GM18498 (cell line): ENCODE data around the gene SRGAP3.
"Not testable (repeated sequence)": the region's sequence is repeated elsewhere in the genome, so short reads cannot be mapped to it uniquely, and the experiment has no call there.

ENCODE experiments used
- ATAC-seq: cut with Tn5 transposase; IDR thresholded peaks from one replicate; pipeline ENCODE4 v1.9.1; 2021; ENCODE audit warnings: mild to moderate bottlenecking, moderate library complexity; ENCODE audit not compliant: unreplicated experiment

Gene SRGAP3

GRCh38 chr3:9098716-9099675, 150.4 kb downstream of the SRGAP3 start:
- no peak for ATAC-seq

- ATAC-seq: no peak
These were observed 152.0 kb downstream of the SRGAP3 start for GRCh38 chr3:9097495-9097894.

- ATAC-seq: no peak
These were observed 157.8 kb downstream of the SRGAP3 start for GRCh38 chr3:9091486-9092235.

GRCh38 chr3:9088441-9089353, 160.7 kb downstream of the SRGAP3 start:
- no peak for ATAC-seq

GRCh38 chr3:9087831-9088413, 161.5 kb downstream of the SRGAP3 start:
- ATAC-seq: no peak

- not testable (repeated sequence) for ATAC-seq
These were observed 164.0 kb downstream of the SRGAP3 start for GRCh38 chr3:9085428-9085827.

- no peak for ATAC-seq
These were observed 168.1 kb downstream of the SRGAP3 start for GRCh38 chr3:9081184-9081818.

- no peak for ATAC-seq
These were observed 169.3 kb downstream of the SRGAP3 start for GRCh38 chr3:9080163-9080562.

- no peak for ATAC-seq
These were observed 169.8 kb downstream of the SRGAP3 start for GRCh38 chr3:9079676-9080075.

- no peak for ATAC-seq
These were observed 170.7 kb downstream of the SRGAP3 start for GRCh38 chr3:9078561-9079240.

- no peak for ATAC-seq
These were observed 172.4 kb downstream of the SRGAP3 start for GRCh38 chr3:9077029-9077428.

GRCh38 chr3:9075762-9076161, 173.7 kb downstream of the SRGAP3 start:
- ATAC-seq: no peak

- ATAC-seq: no peak
These were observed 175.4 kb downstream of the SRGAP3 start for GRCh38 chr3:9074079-9074478.

GRCh38 chr3:9072667-9073009, 176.8 kb downstream of the SRGAP3 start:
- no peak for ATAC-seq

GRCh38 chr3:9071936-9072666, 177.3 kb downstream of the SRGAP3 start:
- no peak for ATAC-seq

- ATAC-seq: no peak
These were observed 178.5 kb downstream of the SRGAP3 start for GRCh38 chr3:9070961-9071360.

- no peak for ATAC-seq
These were observed 179.5 kb downstream of the SRGAP3 start for GRCh38 chr3:9069971-9070370.

GRCh38 chr3:9068051-9068450, 181.4 kb downstream of the SRGAP3 start:
- no peak for ATAC-seq
